Testis (tissue), 3 donors: ENCODE data around the gene OR6S1. TPM values are rescaled to one million over a fixed set of nuclear protein-coding genes. Genes with fewer than 3 reads are reported as not detected.

Experiments
- DNase-seq: peaks from one replicate; pipeline ENCODE4 v3.0.0-alpha.2; 2019
- H3K27ac ChIP-seq, 2 donors: fragments of 200-600 bp; sonication (generic); one replicate each; pipeline ENCODE4 v1.5.1; 2019
- H3K27me3 ChIP-seq: fragments of 200-600 bp; sonication (generic); one replicate; pipeline ENCODE4 v1.5.1; 2019
- H3K36me3 ChIP-seq: fragments of 200-600 bp; sonication (generic); one replicate; pipeline ENCODE4 v1.5.1; 2017; ENCODE audit warnings: low read depth; ENCODE audit errors: missing control alignments
- H3K4me1 ChIP-seq: fragments of 200-600 bp; sonication (generic); one replicate; pipeline ENCODE4 v1.5.1; 2019
- H3K4me3 ChIP-seq, 2 donors: fragments of 200-600 bp; sonication (generic); one replicate each; pipeline ENCODE4 v1.5.1; 2017 to 2019
- H3K9me3 ChIP-seq: fragments of 200-600 bp; sonication (generic); one replicate; pipeline ENCODE4 v1.5.1; 2017
- POLR2A ChIP-seq: fragments of 450-650 bp; IDR thresholded peaks from one replicate; pipeline ENCODE4 v1.6.1; 2017; ENCODE audit warnings: antibody characterized with exemption, mild to moderate bottlenecking, moderate library complexity
- WGBS, 2 donors: methylation state at CpG; one replicate each; pipeline ENCODE4 v1.1.5; 2018; 5-methylcytosine and 5-hydroxymethylcytosine counted together
- intact Hi-C: fragments of 100-400 bp; cut with DNase I; formaldehyde crosslinking; loops from one replicate; pipeline ENCODE4 v1.15.1; 2023; ENCODE audit warnings: low total_unique reads
- polyA plus RNA-seq: library from polyadenylated mRNA; stranded (reverse); fragments of 350-450 nt; fragmentation: Illumina TruSeq; extraction: RNeasy Lipid Tissue Mini Kit (QIAGEN cat#74804); gene quantifications from one replicate; pipeline ENCODE4 v1.2.3, GENCODE V29; 2014; ENCODE audit warnings: low read depth, low replicate concordance; ENCODE audit not compliant: insufficient read depth
- total RNA-seq, 2 donors: library from RNA; depleted of rRNA; stranded (reverse); fragments of >200 nt; gene quantifications; one replicate each; pipeline ENCODE4 v1.2.3, GENCODE V29; 2016
- TF ChIP-seq, protein P1 (sequence below), 3 experiments: fragments of 450-650 bp in 2 of 3; fragments of 200-600 bp in 1 of 3; sonication (generic) in 1 of 3; IDR thresholded peaks; one replicate each; pipeline ENCODE4 v1.5.1; 2016 to 2019; ENCODE audit warnings: antibody characterized with exemption in 3 of 3, mild to moderate bottlenecking in 2 of 3, moderate library complexity in 1 of 3

The OR6S1 gene
- total and polyA plus RNA-seq, 3 donors from 2014 or later = 0.68 TPM; not detected in 2

DNA sequence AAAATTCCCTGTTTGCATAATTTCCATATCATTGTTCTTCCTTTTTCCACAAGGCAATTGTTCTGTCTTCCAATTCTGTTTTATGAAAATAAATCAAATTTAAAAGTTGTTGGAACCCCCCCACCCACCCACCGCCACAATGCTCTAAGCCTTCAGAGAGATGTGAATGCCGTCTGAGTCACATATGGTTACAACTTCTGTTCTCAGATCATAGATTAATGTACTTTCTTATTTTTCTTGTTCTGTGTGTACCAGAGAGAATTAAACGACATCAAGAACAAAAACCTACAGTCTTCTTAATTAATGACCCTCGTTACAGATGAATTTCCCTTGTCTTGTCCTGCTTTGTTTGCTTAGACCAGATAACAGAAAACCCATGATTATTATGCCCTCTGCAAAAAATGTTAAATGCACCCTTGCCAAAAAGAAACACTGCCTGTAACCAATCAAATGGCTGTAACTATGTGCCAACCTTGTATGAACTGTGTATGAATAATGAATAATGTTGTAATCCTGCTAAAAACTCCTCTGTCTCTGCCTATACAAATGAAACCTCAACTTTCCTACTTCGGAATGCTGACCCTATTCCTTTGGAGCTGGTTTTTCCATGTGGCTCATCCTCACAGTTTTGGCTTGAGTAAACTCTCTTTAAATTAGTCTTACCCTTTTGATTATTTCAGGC is 14.0 kb downstream of the OR6S1 start:
- intact Hi-C loops = no loop called here
- WGBS, 2 donors = 34 to 39% methylated on average over 5 of the region's 5 CpGs
- H3K27me3 ChIP-seq = no peaks in the 10 kb centered on the region
- no peaks in the 10 kb centered on the region for H3K36me3 ChIP-seq
- TF ChIP-seq, protein P1, sequence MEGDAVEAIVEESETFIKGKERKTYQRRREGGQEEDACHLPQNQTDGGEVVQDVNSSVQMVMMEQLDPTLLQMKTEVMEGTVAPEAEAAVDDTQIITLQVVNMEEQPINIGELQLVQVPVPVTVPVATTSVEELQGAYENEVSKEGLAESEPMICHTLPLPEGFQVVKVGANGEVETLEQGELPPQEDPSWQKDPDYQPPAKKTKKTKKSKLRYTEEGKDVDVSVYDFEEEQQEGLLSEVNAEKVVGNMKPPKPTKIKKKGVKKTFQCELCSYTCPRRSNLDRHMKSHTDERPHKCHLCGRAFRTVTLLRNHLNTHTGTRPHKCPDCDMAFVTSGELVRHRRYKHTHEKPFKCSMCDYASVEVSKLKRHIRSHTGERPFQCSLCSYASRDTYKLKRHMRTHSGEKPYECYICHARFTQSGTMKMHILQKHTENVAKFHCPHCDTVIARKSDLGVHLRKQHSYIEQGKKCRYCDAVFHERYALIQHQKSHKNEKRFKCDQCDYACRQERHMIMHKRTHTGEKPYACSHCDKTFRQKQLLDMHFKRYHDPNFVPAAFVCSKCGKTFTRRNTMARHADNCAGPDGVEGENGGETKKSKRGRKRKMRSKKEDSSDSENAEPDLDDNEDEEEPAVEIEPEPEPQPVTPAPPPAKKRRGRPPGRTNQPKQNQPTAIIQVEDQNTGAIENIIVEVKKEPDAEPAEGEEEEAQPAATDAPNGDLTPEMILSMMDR (IDR thresholded peaks at IDR 0.05) = no peak
- TF ChIP-seq POLR2A = no peak
- peaks cover 26% of the 10 kb centered on the region for H3K4me1 ChIP-seq
- peak overlapping the region; percentile 8 to 43 for H3K27ac ChIP-seq
- H3K4me3 ChIP-seq = no peak overlapping the region
- DNase-seq = no peak
- no peaks in the 10 kb centered on the region for H3K9me3 ChIP-seq

DNA sequence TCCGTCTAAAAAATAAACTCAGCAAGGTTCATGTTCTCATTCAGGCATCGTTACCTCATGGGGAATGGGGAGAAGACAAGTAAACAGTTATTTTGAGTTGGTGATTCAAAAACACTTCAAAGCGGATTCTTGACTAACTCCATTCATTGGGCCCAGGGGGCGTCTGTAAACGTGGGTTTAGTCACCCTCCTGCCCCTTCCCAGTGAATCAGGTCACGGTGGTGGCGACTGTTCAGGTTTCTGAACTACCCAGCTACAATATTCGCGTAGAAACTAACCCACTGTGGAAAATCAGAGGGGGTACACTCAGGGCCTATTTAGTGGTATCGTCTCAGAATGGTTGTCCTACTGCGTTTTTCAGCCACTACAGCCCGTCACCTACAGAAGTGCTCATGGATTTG is 15.2 kb downstream of the OR6S1 start:
- Histone ChIP-seq H3K36me3 (no peaks in the 10 kb centered on the region), H3K4me1 (peaks cover 20% of the 10 kb centered on the region), H3K9me3 (no peaks in the 10 kb centered on the region), H3K27me3 (no peaks in the 10 kb centered on the region), H3K27ac (peak overlapping the region in 1 of 2 donors; percentile 32), H3K4me3 (peak overlapping the region in 1 of 2 donors; percentile 9)
- no peak for DNase-seq
- no peak for TF ChIP-seq POLR2A
- TF ChIP-seq, protein P1 (IDR thresholded peaks at IDR 0.05) = no peak
- WGBS, 2 donors = 29 to 43% methylated on average over 12 of the region's 12 CpGs
- intact Hi-C loops = no loop called here

GRCh38 chr14:20624495-20625070 is 16.9 kb downstream of the OR6S1 start:
- Histone ChIP-seq H3K4me3 (peak overlapping the region; percentile 0 to 9), H3K27ac (no peak overlapping the region), H3K36me3 (no peaks in the 10 kb centered on the region), H3K4me1 (peaks cover 13% of the 10 kb centered on the region), H3K9me3 (no peaks in the 10 kb centered on the region), H3K27me3 (no peaks in the 10 kb centered on the region)
- no peak for TF ChIP-seq POLR2A
- TF ChIP-seq, protein P1 (IDR thresholded peaks at IDR 0.05) = no peak
- peak; percentile 54 for DNase-seq
- intact Hi-C loops = no loop called here
- WGBS, 2 donors = 13 to 22% methylated on average over 22 of the region's 22 CpGs

DNA sequence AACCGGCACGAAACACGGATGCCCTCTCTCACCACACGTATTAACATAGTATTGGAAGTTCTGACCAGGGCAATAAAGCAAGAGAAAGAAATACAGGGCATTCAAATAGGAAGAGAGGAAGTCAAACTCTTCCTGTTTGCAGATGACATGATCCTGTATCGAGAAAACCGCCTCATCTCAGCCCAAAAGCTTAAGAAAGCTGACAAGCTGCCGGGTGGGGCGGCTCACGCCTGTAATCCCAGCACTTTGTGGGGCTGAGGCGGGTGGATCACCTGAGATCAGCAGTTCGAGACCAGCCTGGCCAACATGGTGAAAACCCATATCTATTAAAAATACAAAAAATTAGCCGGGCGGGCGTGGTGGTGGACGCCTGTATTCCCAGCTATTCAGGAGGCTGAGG is 17.7 kb downstream of the OR6S1 start:
- Histone ChIP-seq H3K4me3 (no peak overlapping the region), H3K36me3 (no peaks in the 10 kb centered on the region), H3K4me1 (peaks cover 13% of the 10 kb centered on the region), H3K27me3 (no peaks in the 10 kb centered on the region), H3K27ac (no peak overlapping the region), H3K9me3 (no peaks in the 10 kb centered on the region)
- TF ChIP-seq POLR2A = no peak
- WGBS, 2 donors = 37 to 45% methylated on average over 15 of the region's 15 CpGs
- intact Hi-C loops = no loop called here
- DNase-seq = no peak

GRCh38 chr14:20622816-20623291 is 18.6 kb downstream of the OR6S1 start:
- TF ChIP-seq POLR2A = no peak
- TF ChIP-seq, protein P1 (IDR thresholded peaks at IDR 0.05) = no peak
- 8 to 11% methylated on average over 29 of the region's 29 CpGs for WGBS, 2 donors
- peak overlapping the region; percentile 12 to 37 for H3K4me3 ChIP-seq

More at GRCh38 chr14:20622816-20623291, 18.6 kb downstream of the OR6S1 start:
- intact Hi-C loops = no loop called here
- DNase-seq = no peak
- Histone ChIP-seq H3K36me3 (no peaks in the 10 kb centered on the region), H3K27me3 (no peaks in the 10 kb centered on the region), H3K27ac (no peak overlapping the region), H3K4me1 (peaks cover 8% of the 10 kb centered on the region), H3K9me3 (no peaks in the 10 kb centered on the region)
